Stimulated activated CD4-positive, alpha-beta T cell treated with anti-CD3 and anti-CD28 coated beads, Interleukin-15, amount 100 ng/mL, for 24 hours (primary cell): ENCODE results near the gene RAP2A.

Source experiments
- DNase-seq: peaks from one replicate; pipeline ENCODE4 v3.0.0-alpha.2; 2020

RAP2A gene

DNA sequence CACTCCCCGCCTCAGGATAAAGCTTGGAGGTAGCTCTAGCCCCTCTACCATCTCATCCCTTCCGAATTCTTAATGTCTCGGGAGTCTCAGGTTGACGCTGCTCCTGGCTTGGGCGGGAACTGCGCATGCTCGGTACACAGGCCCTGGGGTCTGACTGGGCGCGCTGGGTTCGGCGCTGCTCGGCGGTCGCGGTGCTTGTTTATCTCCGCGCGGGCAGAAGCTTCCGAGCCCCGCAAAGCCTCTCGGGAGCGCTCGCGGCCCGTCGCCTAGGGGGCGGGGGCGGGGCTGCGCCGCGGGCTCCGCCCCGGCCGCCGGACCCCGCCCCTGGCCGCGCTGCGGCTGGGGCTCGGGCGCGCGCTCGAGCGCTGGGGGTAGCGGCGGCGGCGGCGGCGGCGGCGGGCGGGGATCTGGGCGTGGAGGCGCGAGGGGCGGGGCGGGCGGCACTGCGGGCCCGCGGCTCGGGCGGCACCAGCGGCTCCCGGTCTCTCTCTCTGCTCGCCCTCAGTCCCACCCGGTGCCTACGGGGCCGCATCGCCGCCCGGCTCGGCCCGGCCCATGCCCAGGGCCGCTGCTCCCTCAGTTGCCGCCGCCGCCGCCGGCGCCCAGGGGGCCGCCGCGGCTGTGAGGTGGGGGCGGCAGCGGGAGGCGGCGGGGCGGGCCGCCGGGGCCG, at the start of gene RAP2A:
Gene RAP2A, plus strand, starts transcription at position 443 of the 670 bp plus-strand sequence. CDS start 302 bp downstream, outside the sequence.
- DNase-seq, result peak; percentile 90

DNA sequence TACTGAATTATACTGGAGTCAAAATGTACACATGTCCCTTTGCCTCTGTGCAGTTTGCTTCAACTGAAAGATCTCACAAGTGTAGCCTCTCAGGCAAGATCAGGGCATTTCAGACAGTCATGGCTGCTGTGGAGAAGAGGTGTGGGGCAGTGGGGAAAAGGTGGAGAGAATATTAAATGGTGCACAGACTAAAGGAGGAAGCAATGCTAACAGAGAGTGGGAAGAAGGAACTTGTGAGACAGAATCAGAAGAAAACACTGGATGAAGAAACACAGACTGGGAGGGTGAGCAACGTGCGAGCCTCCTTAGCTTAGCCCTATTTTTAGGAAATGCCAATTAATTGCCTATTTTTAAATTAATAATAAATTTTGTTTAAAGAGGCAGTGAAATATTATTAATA, 49.6 kb upstream of the RAP2A start:
- no peak for DNase-seq

DNA sequence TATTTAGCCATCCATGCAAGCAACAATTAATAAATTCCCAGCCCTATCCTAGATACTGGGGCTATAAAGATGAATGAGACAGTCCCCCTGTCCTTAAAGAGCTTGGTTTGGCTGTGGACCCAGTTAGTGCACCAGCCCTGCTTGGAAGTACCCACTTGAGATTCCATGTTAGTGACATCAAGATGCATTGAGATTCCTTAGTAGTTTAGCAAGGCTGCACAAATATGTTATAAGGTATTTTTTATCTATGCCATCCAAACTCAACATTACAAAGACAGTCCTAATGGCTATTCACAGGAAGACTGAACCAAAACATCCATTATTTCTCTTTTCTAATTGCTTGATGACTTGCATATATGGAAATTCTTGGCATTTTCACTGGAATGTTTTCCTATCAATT, 48.8 kb upstream of the RAP2A start:
- no peak for DNase-seq

DNA sequence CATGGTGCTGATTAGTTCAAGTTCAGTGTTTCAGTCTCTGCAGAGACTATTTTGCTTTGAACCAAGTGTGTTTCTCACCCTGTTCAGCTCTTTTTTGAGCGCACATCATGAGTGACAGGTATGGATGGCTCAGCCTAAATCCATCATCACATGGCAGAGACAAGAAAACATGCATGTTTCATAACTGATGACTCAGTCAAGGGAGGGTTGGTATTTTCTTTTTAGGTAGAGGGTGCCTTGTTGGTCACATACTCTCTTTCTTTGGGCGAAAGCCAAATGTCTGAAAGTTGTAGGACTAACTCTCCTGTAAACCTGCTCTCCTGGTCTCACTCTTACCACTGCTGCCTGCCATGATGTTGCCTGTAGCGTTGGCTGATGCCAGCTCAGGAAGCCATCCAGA, 48.1 kb upstream of the RAP2A start:
- DNase-seq, result no peak

DNA sequence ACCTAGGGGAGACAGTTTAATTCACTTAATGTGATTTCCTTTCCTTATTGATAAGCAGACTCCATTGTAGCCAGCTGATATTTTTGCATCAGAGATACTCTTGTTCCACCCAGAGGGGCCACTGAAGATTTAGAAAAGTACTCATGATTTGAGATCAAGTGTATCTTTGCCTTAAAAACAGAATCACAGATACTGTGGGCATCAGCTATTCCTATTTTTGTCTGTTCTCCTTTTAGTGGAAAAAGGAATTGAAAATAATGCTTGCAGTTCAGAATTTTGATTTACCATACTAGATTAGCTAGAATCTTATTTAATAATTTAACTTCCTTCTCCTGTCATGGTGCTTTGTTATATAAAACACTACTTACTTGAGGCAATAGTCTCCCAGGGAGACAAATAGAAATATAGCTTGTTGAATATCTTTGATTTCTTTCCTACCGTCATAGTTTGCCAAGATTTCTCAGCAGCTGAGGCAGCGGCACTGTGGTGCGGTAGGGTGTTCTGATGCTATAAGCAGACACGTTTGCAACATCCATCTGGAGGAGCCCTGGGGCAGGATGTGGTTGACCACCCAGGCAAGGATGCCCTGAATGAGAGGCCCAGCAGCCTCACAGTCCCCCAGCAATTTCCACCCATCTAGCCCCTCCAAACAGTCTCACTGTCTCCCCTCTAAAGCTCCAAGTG, 47.0 kb upstream of the RAP2A start:
- DNase-seq, result peak; percentile 5

DNA sequence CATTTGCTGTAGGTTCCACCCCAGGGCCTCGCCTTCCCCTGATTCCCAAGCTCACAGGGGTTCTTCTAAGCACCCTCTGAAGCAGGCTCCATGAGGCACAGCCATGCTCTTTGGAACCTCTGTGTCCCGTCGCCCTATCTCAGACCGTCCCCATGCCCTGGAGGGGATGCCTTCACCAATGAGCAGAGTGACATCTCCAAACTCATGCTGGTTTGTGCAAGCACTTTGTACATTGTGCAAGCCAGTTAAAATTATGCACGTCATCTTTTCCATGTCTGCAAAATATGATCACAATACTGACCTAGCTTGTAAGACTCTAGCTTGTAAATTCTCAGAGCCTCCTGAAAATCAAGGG, 46.5 kb upstream of the RAP2A start:
- DNase-seq, result no peak

DNA sequence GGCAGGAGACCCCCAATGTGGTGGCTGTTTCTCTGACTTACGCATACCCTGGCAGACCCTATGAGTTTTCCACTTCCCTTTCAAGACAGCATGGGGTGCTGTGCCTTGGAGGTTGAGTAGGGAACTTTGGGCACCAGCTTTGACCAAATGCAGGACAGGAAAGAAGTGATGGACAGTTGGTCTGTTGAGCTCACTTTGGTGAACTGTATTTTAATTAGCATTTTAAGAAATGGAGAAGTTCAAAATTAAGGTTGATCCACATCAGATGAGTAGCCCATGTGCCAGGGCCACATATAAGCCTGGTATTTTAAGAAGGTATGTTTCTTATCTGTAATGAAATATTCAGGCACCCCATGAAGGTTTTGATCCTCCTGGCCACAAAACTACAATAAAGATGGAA, 46.1 kb upstream of the RAP2A start:
- DNase-seq, result no peak

DNA sequence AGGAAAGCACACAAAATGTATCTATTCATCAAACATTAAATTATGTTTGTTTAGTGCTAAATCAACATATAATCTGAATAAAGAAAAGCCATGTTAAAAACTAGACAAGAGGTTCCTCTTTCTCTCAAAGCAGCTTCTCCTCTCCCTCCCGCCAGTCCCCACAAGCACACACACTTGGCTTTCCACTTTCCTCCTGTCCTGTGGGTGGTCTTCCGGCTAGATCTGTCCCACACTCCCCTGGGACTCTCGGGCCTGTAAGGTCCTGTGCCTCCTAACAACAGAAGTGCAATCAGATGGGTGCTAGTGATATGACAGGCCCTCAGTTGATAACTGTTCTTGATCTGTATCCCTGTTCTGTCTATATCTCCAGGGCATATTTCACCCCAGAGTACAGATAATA, 45.6 kb upstream of the RAP2A start:
- DNase-seq, result no peak

DNA sequence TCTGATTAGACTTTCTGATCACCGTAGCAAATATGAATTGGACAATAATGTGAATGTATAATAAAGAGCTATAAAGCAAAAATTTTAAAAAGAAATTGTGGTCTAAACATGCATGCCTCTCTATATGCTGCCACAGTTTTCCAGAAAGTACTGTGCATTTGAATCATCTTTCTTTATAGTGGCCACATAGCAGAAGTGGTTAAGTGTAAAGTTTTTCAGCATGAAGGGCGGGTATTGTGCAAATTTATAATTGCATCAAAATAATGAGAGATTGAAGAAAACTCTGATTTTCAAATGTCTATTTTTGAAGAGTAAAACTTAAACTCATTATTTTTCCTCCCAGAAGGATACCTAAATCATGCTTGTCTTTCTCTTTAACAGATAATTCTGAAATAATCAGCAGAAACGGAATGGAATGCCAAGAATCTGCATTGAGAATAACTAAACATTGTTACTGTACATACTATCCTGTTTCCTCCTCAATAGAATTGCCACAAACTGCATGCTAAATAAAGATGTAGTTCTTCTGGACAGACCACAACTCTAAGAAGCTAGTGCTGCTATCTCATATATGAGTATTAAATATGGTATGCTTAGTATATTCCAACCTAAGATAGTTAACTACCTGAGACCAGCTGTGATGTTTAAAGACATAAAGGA, 42.9 kb upstream of the RAP2A start:
- no peak for DNase-seq

DNA sequence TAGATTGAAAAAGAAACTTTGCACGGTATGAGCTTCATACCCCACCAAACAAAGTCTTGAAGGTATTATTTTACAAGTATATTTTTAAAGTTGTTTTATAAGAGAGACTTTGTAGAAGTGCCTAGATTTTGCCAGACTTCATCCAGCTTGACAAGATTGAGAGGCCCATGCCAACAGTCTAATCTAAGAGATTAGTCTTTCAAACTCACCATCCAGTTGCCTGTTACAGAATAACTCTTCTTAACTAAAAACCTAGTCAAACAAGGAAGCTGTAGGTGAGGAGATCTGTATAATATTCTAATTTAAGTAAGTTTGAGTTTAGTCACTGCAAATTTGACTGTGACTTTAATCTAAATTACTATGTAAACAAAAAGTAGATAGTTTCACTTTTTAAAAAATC, 41.9 kb upstream of the RAP2A start:
- no peak for DNase-seq

DNA sequence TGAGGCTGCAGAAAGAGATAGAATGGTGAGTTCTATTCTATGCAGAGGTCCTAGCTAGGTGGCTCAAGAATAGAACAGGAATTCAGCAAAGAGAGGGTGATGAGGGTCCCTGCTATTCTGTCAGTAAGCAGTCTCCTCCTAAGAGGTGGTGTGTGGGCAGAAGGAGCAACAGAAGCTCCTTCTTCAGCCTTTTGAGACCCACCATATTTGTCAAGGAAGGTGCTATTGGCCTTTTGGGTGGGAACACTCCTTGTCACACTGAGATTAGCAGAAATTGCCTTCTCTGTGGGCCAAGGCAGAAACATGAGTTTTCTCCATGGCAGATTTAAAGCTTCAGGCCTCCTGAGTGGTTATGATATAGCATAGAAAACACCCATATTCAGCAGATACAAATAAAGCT, 39.4 kb upstream of the RAP2A start:
- no peak for DNase-seq

DNA sequence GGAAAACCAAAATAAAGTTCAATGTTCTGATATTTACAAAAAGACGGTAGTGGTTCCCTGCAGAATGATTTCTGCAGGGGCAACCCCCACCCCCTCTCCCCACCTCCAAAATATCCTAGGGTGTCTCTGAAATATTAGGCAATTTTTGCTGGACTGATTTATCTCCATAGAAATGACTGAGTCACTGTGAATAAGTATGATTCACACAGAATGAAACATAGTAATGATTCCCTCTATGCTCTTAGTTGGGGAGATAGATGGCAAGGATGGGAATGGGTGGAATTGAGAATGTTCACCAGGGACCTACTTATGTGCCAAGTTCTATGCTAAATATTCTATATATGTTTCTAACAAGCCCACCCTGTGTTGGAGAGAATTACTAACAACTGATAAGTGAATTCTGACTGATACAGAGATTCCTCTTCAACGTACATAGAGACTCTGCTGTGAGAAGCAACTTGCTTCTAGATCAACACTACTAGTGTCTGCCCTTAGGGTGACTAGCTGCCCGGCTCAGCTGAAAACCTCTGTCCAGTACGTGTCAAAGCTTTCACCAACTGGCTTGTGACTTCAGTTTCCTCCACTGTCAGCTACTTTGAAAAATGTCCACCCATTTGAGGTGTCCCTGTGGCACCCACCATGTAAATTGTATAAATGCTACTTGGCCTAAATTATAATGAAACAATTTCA, 38.4 kb upstream of the RAP2A start:
- no peak for DNase-seq

DNA sequence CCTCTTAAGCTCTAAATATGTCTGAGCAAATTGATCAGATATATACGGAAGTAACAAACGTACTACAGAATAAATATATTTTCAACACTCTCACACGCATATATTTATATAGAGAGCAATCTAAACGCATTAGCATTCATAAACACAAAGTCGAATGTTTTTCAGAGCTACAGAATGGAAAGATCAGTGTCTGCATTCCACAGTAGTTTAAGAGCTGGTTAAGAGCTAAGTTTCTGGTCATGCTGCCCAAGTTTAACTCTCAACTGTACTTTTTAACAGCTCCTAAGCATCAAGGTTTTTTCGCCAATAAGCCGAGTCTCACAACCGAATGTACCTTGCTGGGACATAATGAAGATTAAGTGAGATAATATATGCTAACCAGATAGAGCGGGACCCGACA, 36.7 kb upstream of the RAP2A start:
- no peak for DNase-seq

DNA sequence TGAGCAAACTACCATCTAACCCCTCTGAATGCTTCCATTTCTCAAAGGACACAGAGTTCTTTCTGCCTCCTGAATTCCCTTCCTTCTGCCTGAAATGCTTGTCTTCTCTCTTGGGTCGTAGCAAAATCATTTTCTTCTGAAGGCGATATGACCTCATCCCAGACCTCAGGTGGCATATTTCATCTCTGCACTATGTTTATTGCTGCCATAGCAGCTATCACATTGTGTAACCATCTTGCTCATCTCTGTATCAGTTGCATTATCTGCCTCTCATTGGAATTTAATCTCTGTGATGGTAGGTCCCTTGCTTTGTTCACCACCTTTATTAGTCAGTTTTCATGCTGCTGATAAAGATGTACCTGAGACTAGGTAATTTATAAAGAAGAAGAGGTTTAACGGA, 32.5 kb upstream of the RAP2A start:
- no peak for DNase-seq

DNA sequence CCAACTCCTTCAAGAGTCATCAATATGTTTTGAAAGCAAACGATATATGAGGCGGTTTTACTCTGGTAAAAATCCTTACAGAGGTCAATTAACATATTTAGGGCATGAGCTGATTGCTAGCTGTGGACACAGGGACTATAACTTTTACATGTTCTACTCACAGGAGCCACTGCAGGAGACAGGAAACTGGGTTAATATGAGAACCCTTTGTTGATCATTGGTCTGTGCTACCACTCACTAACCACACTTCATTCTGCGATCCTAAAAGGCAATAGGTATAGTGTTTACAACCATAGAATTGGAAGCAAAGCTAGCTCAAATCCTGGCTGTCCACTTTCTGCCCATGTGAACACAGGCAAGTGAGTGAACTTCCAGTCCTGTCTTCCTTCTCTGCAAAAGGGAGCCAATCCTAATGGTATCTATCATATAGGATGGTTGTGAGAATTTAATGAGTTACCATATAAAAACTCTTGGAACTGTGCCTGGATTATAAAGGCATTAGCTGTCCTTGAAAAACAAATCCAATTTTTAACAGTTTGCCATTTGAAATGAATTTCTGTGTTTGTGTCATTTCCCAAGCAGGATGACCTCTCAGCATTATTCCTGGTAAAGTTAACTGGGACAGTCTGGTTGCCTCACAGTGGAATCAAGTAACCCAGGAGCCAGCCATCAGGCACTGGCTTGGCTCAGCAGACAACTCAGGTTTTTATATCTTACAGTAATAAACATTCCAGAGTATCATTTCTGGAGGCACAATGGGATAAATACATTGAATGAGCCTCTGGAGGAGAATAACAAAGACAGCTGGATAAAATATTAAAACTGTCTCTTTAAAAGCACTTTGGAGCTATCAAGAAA, 29.8 kb upstream of the RAP2A start:
- no peak for DNase-seq

DNA sequence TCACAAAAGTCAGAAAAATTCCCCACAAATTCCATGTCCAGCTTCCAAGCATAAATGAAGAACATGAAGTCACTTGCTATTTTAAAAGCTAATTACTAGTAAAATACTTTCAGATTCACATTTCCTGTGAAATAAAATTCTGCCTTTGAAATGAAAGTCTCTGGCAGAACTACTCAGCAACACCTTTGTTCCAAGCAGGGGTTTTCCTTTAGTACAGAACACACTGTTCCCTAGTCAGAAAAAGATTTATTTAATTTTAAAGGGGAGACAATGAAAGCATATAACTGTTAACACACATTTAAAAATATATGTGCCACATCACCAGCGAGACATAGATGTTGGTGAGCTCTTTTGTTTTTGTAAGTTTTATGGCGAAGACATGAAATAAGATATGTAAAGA, 26.4 kb upstream of the RAP2A start:
- no peak for DNase-seq

DNA sequence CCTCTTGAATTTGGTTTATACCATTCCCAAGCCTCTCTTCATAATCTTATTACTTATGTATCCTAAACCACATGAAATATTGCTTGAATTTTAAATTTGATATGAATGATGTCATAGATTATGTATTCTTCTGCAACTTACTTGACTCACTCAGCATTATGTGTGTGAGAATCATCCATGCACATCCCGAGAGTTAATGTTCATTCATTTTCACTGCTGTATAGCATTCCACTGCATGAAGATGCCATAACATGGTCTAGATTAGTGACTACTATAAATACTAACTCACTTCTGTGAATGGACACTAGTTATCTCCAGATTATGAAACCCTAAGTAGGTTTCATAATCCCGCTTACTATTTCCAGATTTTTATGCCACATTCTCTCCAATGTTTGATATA, 25.0 kb upstream of the RAP2A start:
- DNase-seq, result no peak

DNA sequence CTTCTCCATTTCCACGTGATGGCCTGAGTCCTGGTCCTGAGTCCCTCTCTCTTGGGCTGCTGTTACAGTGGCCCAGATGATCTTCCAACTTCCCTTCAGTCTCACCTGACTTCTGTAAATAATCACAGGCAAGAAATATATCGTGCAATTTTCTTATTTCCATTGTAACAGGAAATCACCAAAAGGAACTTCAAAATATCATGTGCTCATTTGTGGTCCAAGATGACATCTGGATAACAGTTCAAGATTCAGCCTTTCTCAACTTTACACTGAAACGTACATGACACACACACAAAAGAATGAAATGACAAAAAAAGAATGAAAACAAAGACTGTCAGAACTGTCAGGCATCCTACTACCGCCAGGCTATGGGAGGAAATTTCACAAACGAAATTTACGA, 22.0 kb upstream of the RAP2A start:
- no peak for DNase-seq

DNA sequence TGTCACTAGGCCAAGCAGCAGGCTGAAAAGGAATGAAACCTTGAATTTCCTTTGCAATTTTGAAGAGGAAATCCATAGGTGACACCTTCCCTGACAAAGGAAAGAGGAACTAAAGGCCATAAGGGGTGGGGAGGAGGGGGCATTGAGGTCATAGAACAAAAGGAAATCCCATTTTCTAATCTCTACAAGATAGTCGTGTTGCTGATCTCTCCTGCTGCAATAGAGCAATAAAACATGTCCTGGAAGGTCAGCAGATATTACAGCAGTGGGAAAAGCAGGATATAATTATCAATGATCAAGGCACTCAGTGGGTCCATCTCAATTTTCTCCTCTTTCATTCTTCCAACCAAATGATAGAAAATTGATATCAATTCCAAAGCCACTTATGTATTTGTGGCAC, 20.3 kb upstream of the RAP2A start:
- DNase-seq, result no peak

DNA sequence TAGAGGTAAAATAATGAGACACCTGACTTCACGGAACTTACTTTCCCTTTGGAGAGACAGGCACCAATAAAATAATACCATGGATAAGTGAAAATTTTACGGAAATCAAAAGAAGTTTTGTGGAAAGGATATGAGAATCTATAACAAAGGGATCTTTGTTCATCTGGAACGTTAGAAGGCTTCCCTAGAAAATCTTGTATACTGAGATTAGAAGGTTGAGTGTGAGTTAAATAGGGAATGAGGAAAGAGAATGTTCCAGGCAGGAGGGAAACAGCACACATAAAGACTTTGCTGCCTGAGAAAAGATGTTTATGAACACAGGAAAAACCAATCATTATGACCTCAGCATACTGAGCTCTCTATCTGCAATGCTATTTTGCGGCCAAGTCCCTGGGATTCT, 19.6 kb upstream of the RAP2A start:
- no peak for DNase-seq

DNA sequence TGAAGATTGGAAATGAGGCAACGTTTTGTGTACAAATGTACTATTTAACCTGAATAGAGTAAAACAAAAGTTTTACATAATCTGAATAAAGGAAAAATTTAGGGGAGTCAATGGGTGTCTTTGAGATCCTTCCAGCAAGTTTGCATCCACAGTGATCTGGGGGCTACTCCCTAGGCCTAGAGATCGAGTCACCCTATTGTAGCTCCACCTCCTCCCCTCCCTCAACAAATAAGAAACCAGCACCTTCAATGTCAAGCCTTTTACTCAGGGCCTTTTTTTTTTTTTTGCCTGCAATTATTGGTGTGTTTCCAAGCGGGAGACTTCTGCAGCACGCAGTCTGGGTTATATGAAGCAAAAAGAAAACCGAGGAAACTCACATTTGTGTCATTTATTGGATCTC, 16.3 kb upstream of the RAP2A start:
- no peak for DNase-seq

DNA sequence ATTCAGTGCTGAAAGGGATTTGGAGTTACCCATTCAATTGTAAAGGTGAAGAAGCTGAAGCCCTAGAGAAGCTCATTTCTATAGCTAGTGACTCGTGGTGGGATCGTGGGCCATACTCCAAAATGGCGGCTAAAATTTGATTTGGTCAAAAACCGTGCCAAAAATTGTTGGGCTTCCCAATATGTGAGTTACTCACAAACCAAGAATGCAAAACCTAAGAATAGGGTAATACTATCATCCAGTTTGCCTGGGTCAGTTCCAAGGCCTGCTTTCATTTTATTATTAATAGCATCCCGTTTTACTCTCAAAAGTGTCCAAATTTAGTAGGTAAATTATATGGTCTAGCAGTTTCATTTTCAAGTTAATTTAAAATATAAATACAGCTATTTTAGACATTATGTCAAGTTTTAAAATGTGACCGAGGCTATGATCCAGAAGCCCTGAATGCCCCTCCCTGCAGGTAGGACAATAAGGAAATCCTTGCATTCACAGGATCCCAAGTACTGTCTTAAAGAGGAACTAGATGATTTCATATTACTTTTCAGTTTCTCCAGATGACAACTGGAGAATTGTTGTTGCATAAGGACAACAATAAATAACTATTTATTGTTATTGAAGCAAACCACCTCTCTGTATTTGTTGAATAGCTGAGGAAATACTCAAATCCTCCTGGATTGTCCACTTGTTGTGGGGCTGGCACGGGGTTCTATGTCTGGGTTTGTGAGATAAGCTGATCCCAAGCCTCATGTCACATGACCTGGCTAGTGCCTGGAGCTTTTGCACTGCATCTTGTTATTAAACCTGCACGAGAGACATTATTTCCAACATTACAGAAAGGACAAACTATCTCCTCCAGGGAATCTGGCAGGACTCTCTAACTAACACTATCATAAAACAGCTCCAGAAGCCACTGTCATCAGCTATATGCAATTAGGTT, 11.6 kb upstream of the RAP2A start:
- DNase-seq, result no peak
